Stimulated activated CD4-positive, alpha-beta T cell treated with anti-CD3 and anti-CD28 coated beads, Interleukin-4, amount 100 ng/mL, for 48 hours (primary cell): ENCODE data around the gene SLC39A1.

Experiments
- DNase-seq, 2 donors: peaks; one replicate each; pipeline ENCODE4 v3.0.0-alpha.2; 2020; ENCODE audit warnings: low read depth in 2 of 2

The SLC39A1 gene

DNA sequence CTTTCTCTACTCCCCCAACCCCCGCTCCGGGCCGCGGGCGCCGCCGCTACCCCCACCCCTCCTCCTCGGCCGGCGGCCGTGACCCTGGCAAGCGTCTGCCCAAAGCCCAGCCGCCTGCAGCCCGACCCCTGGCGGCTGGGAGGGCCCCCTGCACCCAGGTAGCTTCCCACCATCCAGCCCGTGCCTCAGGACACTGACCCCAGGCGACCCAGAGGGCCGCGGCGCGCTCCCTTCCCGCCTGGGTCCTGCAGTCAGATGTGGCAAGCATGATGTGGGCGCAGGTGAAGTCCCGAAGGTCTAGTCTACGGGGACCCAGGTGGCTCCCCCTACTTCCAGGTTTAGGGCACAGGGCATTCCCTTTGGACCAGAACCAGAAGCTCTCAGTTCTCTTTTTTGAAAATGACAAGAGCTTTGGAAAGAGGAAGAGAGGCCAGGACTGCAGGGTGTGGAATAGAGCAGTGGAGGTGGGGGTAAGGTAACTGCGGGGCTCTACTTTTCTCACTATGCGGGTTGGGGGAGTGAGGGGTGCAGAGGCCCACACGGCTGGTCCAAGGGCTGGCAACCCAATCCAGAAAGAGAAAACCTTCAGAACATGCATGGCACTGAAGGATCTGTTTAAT lies 16.6 kb downstream of the SLC39A1 start, which contains the start of gene DENND4B:
Gene DENND4B (minus strand): TSS at position 97 of the 620 bp plus-strand sequence. CDS start 2,344 bp downstream, outside the sequence.
- peak; percentile 64 to 73 for DNase-seq

DNA sequence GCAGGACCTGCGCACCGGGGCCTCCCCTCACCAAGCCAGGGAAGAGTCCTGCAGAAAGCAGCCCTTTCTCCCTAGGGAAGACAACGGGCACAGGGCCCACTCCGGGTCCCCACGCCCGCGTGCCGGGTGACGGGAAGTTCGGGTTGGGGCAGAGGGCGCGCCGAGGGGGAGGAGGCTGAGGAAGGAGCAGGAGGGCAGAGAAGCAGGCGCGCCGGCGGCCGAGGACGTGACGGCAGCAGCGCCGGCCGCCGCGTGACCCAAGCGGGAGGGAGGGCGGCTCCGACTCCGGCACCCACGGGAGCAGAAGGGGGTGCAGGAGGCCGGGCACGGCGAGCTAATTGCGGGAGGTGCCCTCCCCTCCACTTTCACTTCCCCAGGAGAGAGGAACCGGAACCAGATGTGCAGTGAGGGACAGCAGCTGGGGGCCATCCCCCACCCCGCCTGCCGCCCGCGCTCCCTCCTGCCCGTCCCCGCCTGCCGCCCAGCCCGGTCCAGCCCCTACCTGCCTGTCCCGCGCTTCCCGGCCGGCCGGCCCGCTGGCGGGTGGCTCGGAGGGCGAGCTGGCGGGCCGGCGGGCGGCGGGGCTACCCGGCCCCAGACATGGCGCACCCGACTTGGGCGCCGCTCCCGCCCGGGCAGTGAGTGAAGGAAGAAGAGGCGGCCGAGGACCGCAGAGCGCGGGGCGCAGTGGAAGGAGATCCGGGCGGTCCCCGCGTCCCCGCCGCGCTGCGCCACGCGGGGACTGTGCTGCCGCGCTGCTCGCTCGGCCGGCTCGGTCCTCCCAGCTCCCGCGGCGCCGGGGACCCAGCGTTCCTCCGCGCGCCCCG lies 17.3 kb downstream of the SLC39A1 start:
- DNase-seq = peak; percentile 63 to 67

DNA sequence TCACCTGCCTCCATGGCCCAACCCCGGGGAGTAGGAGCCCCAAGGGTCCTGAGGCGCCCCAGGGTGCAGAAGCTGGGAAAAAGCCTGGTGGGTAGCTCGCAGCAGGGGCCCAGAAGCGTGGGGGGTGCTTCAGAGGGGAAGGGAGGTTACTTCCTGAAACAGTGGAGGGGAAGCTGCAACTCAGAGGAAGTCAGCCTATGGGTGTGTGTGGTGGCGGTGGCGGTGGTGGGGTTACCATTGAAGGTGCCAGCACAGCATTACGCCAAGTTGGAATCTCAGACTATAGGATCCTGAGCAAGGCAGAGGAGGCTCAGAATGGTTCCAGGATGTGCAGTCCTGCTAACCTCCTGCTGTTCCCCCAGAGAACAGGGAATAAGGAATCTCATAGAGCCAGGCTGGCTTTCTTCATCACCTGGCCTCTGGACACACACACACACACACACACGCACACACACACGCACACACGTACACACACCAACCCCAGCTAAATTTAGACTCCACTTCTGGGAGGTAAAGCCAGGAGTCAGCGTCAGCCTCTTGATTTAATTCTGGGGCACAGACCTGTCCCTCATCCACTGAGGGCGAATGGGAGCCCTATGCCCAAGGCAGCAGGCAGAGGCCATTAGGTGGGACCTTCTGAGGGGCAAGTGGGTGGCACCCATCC lies 18.1 kb downstream of the SLC39A1 start:
- DNase-seq = peak; percentile 60 to 62

DNA sequence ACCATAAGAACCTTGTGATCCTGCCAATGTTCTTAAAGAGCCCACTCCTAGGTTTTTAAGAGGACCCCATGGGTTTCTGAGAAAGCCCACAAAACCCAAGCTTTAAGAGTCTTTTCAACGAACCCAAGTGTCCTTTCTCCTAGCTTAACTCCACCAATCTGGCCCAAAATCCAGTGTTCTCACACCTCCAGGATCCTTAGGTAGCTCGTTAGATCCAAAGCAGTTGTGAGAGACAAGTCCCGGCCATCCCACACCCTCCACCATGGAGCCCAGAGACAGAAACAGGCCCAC lies 18.6 kb downstream of the SLC39A1 start:
- no peak for DNase-seq

DNA sequence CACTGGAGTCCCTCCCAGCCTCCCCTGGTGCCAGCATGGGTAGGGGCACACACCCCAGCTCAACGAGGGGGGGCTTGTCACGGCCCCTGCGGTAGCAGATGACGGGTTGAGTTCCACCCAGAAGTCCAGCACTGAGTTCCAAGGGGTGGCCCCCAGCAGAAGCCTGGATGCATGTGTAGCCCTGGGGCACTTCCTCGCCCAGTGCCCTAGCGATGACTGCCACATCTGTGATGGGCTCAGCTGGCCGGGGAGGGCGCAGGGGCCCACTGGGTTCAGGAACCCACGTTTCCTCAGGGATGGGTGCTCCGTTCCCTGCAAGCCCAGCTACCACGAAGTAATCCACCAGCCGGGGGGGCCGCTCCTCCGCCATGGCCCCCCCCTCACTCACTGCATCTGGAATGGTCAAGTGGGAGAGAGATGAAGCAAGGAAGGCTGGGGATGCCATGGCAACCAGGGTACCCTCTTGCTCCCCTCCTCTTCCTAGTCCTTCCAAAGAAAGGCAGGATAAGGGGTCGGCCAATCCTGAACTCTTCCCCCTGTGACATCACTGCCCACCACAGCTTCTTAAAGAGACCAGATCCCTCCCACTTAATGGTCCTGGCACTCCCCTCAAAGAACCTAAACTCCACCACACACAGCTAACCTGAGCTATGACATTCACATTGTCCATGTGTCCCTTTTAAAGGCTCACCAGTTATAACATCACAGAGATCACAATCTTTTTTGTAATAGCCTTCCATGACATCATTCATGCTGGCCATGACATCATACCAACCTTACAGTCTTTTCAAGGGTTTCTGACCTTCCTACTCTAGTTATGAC lies 19.1 kb downstream of the SLC39A1 start:
- DNase-seq = no peak

DNA sequence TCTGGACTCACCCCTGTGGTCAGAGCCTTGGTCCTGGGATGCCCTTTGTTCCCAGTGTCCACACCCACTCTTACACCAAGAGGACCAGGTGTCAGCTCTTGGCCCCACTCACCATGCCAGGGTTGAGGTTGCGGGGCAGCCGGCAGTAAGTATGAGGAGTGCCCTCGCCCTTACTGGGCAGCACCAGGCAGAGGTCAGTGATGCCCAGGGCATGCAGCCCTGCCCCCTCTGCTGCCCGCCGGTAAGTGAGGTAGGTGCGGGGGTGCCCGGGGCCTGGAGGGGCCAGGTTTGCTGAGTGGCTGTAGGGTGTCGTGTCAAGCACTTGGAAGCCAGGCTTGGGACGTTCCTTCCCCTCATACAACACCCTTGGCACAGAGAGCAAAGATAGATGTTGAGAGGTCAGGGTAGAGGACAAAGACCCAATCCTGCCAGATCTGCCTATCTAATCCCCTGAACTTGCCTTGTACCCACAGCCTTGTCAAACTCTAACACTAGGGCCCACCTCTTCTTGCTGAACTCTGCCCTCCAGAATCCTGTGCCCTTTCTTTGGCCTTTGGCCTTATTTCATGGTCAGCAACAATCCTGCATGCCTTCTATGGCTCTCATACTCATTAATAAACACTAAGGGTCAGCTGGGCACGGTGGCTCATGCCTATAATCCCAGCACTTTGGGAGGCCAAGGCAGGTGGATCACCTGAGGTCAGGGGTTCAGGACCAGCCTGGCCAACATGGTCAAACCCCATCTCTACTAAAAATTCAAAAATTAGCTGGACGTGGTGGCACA lies 20.4 kb downstream of the SLC39A1 start:
- DNase-seq = no peak

DNA sequence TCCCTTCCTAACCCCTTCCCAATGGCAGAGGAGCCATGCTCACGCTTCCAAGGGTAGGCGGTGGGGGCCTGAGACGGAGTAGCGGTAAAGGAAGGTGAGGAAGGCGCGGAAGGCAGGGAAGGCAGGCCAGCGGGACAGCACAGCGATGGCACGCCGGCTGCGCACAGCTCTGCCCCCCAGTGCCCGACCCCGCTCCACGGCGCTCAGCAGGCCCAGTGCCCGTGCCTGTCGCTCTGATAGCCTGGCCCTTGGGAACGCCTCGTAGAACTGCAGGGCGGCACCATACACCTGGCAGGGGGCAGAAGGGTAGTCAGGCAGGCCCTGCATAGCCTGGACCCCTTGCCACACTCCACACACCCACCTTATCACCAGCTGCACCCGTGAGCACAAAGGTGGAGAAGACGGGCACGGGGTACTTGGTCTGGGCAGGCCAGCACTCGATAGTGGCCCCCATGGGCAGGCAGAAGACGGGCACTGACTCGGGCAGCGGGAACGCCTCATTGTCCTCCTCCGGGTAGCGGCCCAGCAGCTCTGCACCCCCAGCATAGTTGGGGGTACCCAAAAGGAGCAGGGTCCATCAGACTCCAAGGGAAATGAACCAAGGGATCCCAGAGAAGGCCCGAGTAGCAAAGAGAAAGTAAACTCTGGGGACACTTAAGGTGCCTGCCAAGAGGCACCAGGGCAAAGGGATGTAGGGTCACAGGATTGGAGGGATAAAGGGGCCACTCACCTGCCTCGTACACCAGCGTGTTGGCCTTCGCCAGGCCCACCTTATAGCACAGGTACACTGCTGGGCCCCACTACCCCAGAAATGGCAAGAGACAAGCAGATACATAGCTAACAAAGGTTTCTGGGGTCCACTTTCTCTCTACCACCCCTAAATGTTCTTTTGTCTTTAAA lies 21.3 kb downstream of the SLC39A1 start:
- no peak for DNase-seq

DNA sequence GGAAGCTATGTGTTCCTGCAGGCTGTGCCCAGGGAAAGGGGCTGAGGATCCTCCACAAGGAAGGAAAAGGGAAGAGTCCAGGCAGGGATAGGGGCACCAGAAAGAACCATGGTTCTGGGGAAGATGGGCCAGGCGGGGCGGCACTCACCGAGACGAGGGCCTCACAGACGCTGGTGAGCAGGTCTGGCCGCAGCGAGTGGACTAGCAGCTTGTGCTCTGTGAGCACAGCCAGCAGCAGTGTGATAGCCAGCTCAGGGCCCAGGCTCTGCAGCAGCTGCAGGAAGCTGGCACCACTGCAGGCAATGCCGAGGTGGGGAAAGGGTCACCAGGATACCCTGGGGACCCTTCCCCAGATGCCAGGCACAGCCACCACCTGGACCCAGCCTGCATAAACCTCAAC lies 22.6 kb downstream of the SLC39A1 start:
- DNase-seq = no peak

DNA sequence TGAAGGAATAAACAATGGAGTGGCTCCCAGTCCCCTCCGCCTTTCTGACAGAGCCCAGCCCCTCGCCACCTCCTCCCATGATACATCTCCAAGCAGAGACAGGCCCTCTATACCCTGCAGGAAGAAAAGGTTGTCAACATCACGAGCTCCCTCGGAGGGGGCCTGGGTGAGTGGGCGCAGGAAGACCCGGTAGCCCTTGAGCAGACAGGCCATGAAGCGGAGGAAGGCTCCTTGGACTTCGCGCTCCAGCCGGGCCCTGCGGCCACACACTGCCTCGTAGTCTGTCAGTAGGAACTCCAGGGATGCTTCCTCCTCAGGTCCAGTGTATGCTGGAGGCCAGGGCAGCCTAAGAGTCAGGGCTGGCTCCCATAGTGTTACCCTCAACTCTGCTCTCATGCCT lies 23.9 kb downstream of the SLC39A1 start:
- no peak for DNase-seq

DNA sequence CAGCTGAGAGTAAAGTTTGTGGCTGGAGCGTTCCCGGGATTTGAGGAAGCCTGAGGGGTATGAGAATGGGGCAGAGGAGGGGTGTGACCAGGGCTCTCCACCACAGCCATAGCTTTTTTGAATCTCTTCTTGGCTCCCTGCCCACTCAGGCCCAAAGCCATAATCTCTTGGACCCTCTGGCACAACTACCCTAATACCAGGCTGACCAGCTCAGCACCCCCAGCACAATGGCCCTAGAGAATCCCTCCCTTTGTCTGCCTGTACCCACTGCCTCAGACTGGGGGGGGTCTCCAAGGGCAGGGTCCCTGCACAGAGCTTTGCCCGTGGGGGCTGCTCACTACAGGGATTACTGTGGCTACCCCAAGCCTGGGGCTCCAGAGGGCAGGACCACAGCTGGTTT lies 24.3 kb downstream of the SLC39A1 start:
- no peak for DNase-seq

DNA sequence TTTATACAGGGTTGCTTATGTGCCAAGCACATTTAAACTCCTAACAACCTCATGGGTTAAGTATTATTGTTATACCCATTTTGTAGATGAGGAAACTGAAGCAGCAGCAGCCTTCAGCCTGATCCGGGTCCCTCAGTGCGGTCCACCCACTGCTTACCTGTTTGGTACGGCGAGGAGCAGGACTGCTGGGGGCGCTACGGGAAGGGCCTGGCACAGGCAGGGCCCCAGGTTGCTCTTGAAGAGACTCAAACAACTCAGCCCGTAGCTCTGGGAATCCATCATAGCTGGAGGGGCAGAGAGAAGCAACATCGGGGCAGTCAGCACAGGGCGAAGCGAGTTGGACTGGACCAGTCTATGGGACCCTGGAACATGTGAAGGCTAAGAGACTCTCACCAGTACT lies 26.0 kb downstream of the SLC39A1 start:
- DNase-seq = no peak

DNA sequence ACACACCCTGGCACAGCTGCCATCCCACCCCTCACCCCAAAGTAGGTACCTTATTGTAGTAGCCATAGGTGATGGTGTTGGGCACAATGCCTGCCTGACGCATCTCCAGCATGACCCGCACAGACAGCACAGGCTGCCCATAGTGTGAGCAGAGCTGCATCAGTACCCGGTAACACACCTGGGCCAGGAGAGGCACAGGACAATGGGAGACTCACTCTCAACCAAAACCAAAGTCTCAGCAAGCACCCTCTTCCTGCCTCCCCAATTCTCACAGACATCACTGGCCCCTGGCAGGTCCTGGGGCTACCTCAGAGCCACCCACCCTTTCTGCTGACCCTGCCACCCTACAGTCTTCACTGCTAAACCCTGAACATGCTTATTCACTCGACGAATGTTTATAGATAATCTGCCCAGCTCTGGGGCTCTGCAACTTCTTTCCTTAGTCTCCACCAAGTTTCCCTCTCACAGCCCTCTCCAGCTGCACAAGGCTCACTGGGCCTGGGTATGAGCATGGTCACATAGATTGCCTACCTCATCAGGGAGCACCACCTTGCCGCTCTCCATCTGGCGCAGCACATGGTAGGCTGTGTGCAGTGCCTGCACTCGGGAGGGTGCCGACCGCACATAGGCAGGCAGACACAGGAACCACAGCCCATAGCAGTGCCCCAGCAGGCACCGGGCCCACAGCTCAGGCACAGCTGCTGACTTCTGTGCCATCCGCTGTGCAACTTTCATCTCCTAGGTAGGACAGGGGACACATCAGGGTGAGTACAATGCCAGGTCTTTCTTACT lies 27.1 kb downstream of the SLC39A1 start:
- DNase-seq = no peak

DNA sequence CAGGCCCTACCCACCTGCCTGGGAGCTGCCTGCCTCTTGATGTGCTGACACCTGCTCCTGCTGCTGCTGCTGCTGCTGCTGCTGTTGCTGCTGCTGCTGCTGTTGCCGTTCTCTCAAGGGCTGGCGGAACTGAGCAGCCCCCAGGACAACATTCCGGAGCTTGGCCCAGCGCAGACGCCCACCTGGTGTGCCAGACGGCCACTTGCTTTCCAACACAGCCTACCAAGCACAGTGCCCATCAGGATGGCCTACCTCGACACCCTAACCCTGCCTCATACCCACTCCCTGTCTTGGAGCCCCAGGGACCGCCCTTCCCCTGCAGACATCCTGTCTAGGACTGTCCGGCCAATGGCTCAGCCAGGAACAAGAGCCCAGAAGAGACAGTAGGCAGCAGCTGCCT lies 28.6 kb downstream of the SLC39A1 start:
- DNase-seq = no peak

DNA sequence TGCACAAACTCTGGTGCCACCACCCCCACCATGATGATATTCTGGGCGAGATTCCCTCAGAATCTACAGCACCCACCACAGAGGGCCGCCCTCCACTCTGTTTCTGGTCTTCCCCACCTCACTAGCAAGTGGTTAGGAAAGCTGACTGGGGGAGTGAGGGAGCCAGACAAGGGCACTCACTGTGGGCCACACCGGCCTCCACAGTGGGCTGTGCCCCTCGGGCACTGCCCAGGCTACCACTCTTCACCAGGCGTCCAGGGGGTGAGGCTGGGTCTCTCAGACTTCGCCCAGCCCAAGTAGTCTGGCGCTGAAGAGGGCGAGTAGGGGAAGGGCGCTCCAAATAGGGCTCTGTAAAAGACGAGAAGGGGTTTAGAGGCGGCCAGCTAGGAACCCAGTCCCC lies 29.4 kb downstream of the SLC39A1 start:
- no peak for DNase-seq

DNA sequence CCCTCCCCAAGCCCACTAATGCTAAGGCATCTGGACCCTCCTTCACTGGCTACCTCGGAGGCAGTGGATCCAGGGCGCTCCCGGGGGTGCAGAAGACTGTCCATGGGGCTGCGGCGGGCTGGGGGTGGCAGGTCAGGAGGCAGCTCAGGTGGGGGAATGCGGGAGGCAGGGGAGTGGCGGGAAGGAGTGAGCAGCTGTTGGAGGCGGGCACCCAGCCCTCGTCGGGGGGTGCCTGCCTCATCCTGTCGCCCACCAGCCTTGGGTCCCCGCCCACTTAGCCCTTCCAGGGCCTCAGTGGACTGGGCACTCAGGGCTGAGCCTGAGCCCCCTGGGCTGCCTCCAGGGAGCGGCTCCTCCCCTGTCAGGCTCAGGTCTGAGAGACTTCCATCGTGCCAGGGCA lies 29.9 kb downstream of the SLC39A1 start:
- DNase-seq = no peak

DNA sequence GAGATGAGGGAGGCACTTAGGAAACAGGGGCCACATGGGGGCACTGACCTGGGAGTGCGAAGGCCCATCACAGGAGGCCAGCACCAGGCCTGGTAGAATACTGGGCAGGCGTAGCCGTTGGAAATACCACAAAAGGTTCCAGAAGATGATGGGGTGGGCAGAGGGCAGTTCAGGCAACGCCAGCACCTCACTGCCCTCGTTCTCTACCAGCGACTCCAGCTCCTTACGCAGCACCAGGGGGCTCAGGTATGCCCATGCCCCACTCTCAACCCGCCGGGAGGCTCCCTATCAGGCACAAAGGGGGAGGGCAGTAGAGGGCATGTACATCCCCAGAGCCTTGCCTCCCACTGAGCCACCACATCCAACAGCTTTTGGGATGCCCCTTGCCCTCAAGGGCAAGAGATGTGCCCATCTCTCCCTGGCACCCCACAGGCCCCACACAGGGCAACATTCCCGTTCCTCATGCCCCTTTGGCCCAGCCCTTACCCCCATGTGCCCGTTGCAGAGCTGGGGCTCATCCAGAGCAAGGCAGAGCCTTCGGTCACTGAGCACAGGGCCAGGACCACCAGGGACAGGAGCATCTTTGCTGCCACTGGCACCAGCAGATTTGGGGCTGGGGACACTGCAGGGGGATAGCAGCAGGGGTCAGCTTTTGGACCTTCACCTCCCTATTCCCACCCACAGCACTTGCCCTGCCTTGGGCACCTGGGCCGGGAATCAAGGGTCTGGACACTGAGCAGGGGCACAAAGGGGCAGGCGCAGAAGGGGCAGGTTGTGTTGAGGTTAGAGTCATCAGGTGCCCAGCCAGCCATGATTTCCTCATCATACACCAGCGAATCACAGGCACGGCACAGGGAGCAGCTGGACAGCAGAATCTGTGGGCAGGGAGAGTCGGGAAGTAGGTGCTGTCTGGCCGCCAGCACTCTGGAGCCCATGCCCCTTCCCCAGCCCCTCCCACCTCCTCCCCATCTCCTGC lies 30.9 kb downstream of the SLC39A1 start:
- no peak for DNase-seq

DNA sequence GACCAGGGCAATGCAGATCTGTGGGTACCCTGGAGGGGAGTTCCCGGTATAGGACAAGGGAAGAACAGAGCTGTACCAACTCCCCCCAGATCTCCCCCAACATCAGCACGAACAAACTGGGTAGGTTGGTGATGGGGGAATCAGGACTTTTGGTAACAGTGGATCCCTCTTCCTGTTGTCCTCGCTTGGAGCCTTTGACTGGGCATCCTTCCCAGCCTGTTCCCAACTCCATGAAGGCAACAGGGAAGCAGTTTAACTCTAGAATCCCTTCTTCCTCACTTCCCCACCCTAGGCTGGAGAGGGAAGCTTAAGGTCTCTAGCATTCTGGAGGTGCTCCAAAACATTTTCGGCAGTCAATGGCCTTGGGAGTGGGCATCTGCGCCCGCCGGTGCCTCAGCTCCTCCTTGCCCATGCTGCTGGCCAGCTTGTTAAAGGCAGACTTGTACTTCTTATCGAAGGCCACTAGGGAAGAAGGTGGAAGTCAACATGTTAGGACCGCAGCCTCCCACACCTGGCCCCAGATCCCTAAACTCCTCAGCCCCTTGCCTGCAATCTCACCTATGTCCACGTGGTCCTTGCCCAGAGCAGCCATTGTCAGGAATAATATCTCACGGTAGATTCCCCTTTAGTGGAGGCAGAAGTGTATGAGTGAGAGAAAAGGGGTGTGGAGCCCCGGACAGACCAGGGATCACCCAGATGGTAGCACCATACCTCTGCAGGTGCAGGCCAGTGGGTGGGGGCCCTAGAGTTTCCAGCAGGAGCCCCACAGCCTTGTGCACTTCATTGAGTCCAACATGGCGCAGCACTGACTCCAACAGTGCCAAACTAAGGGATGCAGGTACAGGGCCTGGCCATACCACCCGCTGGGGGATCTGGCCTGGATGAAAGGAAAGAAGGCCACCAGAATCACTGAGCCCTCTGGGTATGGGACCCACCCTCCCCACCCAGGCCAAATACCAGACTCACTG lies 33.1 kb downstream of the SLC39A1 start:
- no peak for DNase-seq
